G401 (cell line): ENCODE data around the gene RPGR. TPM values are rescaled to one million over a fixed set of nuclear protein-coding genes. Genes with fewer than 3 reads are reported as not detected.
A peak's percentile ranks its signal among the peaks of the same experiment; 100 is the strongest.

ENCODE experiments used
- DNase-seq: peaks from one replicate; pipeline ENCODE4 v3.0.0-alpha.2; 2015; ENCODE audit warnings: low spot score
- in situ Hi-C: cut with HindIII; loops from 2 replicates; pipeline ENCODE4 v1.10.0; 2016; ENCODE audit warnings: low sequenced_read_pairs, mixed read lengths
- total RNA-seq: library from RNA; depleted of rRNA; stranded (reverse); fragments of >200 nt; shearing (Covaris generic); gene quantifications from 2 replicates; pipeline ENCODE4 v1.2.3, GENCODE V29; 2014

The RPGR gene
- total RNA-seq, 1 experiment from 2014 or later: 9.2 TPM

- DNase-seq: no peak
- in situ Hi-C loops: no loop called here
These were observed 53.9 kb downstream of the RPGR start for GRCh38 chrX:38273453-38273852.

GRCh38 chrX:38271154-38271716 is 56.1 kb downstream of the RPGR start:
- no peak for DNase-seq
- in situ Hi-C loops: no loop called here

GRCh38 chrX:38268011-38268410 is 59.3 kb downstream of the RPGR start:
- no peak for DNase-seq
- in situ Hi-C loops: no loop called here

- DNase-seq: no peak
- in situ Hi-C loops: no loop called here
These were observed 64.3 kb downstream of the RPGR start for GRCh38 chrX:38262715-38263620.

- in situ Hi-C loops: no loop called here
- peak; percentile 2 for DNase-seq
These were observed 67.1 kb downstream of the RPGR start for GRCh38 chrX:38260231-38260630.

- in situ Hi-C loops: no loop called here
- DNase-seq: no peak
These were observed 71.3 kb downstream of the RPGR start for GRCh38 chrX:38256019-38256418.

GRCh38 chrX:38249965-38250364 is 77.3 kb downstream of the RPGR start:
- no peak for DNase-seq
- in situ Hi-C loops: no loop called here

- DNase-seq: no peak
- in situ Hi-C loops: no loop called here
These were observed 80.3 kb downstream of the RPGR start for GRCh38 chrX:38247051-38247450.

- no peak for DNase-seq
- in situ Hi-C loops: no loop called here
These were observed 86.8 kb downstream of the RPGR start for GRCh38 chrX:38240541-38240940.

GRCh38 chrX:38236901-38237615 is 90.3 kb downstream of the RPGR start:
- in situ Hi-C loops: no loop called here
- no peak for DNase-seq

- in situ Hi-C loops: no loop called here
- DNase-seq: no peak
These were observed 93.2 kb downstream of the RPGR start for GRCh38 chrX:38233891-38234667.

- in situ Hi-C loops: no loop called here
- DNase-seq: no peak
These were observed 95.1 kb downstream of the RPGR start for GRCh38 chrX:38232079-38232686.

- in situ Hi-C loops: no loop called here
- no peak for DNase-seq
These were observed 102.2 kb downstream of the RPGR start for GRCh38 chrX:38225093-38225492.

GRCh38 chrX:38224160-38224559 is 103.1 kb downstream of the RPGR start:
- no peak for DNase-seq
- in situ Hi-C loops: no loop called here

- in situ Hi-C loops: no loop called here
- DNase-seq: no peak
These were observed 105.8 kb downstream of the RPGR start for GRCh38 chrX:38221391-38221929.

- in situ Hi-C loops: no loop called here
These were observed 106.6 kb downstream of the RPGR start, which contains the start of gene SRPX for GRCh38 chrX:38220415-38221390. TSS of gene SRPX (minus strand) at chrX:38220871. CDS start at chrX:38220792, 79 bp downstream.

GRCh38 chrX:38220024-38220414 is 107.3 kb downstream of the RPGR start:
- in situ Hi-C loops: no loop called here
- no peak for DNase-seq

More at GRCh38 chrX:38220415-38221390, 106.6 kb downstream of the RPGR start, which contains the start of gene SRPX:
- no peak for DNase-seq
